Transverse colon (tissue), 3 donors: ENCODE results near the gene BAIAP2L2.

ENCODE experiments used
- EP300 ChIP-seq: sonication (generic); formaldehyde crosslinking; IDR thresholded peaks from one replicate; pipeline ENCODE4 v1.6.1; 2017; ENCODE audit warnings: antibody characterized with exemption, low read depth
- POLR2A ChIP-seq: fragments of 450-650 bp; IDR thresholded peaks from one replicate; pipeline ENCODE4 v1.6.1; 2016; ENCODE audit warnings: antibody characterized with exemption, mild to moderate bottlenecking, moderate library complexity
- TF ChIP-seq, protein P1 (sequence below), 5 experiments: fragments of 200-600 bp in 3 of 5; fragments of 450-650 bp in 2 of 5; sonication (generic) in 3 of 5; IDR thresholded peaks; 1 replicate in 2 of 5; 2 replicates in 3 of 5; pipeline ENCODE4 v1.5.1; 2016 to 2017; ENCODE audit warnings: antibody characterized with exemption in 5 of 5, inconsistent platforms in 3 of 5, mild to moderate bottlenecking in 2 of 5, moderate library complexity in 1 of 5

DNA sequence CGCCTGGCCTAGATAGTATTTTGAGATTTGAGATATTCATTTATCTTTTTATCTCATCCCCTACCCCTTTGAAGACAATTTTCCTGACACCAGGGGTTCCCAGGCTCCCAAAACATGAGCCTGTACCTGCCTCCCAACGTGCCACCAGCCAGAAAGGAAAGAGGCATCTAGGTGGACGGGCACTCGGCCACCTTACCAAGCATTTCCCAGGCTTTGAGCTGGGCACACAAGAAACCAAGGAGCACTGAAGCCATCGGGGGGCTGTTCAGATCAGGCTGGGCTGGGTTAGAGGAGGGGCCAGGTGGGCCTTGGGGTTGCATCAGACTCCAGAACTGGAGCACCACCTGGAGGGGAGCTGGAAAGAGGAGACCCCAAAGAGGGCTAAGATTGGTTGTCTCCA is 28.5 kb upstream of the BAIAP2L2 start:
- TF ChIP-seq, protein P1, sequence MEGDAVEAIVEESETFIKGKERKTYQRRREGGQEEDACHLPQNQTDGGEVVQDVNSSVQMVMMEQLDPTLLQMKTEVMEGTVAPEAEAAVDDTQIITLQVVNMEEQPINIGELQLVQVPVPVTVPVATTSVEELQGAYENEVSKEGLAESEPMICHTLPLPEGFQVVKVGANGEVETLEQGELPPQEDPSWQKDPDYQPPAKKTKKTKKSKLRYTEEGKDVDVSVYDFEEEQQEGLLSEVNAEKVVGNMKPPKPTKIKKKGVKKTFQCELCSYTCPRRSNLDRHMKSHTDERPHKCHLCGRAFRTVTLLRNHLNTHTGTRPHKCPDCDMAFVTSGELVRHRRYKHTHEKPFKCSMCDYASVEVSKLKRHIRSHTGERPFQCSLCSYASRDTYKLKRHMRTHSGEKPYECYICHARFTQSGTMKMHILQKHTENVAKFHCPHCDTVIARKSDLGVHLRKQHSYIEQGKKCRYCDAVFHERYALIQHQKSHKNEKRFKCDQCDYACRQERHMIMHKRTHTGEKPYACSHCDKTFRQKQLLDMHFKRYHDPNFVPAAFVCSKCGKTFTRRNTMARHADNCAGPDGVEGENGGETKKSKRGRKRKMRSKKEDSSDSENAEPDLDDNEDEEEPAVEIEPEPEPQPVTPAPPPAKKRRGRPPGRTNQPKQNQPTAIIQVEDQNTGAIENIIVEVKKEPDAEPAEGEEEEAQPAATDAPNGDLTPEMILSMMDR (IDR thresholded peaks at IDR 0.05) = no peak
- TF ChIP-seq EP300 (no peak), POLR2A (no peak)
